K562 (cell line): ENCODE data around the gene NCL. TPM values are rescaled to one million over a fixed set of nuclear protein-coding genes. Genes with fewer than 3 reads are reported as not detected.

ENCODE experiments used
- ETS2 ChIP-seq: IDR thresholded peaks from 2 replicates; pipeline ENCODE4 v1.6.1; 2016; ENCODE audit warnings: borderline replicate concordance, missing genetic modification characterization, mild to moderate bottlenecking, moderate library complexity, missing compliant biosample characterization; ENCODE audit not compliant: poor library complexity, severe bottlenecking
- HMGN3 ChIP-seq: IDR thresholded peaks from 2 replicates; pipeline ENCODE4 v1.6.1; 2011; ENCODE audit warnings: borderline replicate concordance, low read depth, mild to moderate bottlenecking, mixed read lengths, low read length; ENCODE audit not compliant: insufficient read length; ENCODE audit errors: extremely low read depth
- L3MBTL2 ChIP-seq: fragments of 450-650 bp; IDR thresholded peaks from 2 replicates; pipeline ENCODE4 v1.6.1; 2016; ENCODE audit warnings: mild to moderate bottlenecking, moderate library complexity
- NBN ChIP-seq: fragments of 450-650 bp; IDR thresholded peaks from 2 replicates; pipeline ENCODE4 v1.6.1; 2016; ENCODE audit warnings: low read depth, mild to moderate bottlenecking
- PRPF4 ChIP-seq: fragments of 200-400 bp; formaldehyde crosslinking; IDR thresholded peaks from one replicate; pipeline ENCODE4 v1.6.1; 2017; ENCODE audit warnings: low read length, low read depth, mild to moderate bottlenecking; ENCODE audit not compliant: insufficient read depth, poor library complexity, severe bottlenecking
- SP2 ChIP-seq: IDR thresholded peaks from 2 replicates; pipeline ENCODE4 v1.6.1; 2011; ENCODE audit warnings: mild to moderate bottlenecking, low read depth, low read length, moderate library complexity; ENCODE audit not compliant: poor library complexity, severe bottlenecking; ENCODE audit errors: extremely low read depth
- XRCC3 ChIP-seq: fragments of 450-650 bp; IDR thresholded peaks from 2 replicates; pipeline ENCODE4 v1.6.1; 2017; ENCODE audit warnings: mild to moderate bottlenecking, moderate library complexity
- ZNF140 ChIP-seq: fragments of 250-450 bp; sonication (Bioruptor Pico); IDR thresholded peaks from 2 replicates; pipeline ENCODE4 v1.8.0; 2021; ENCODE audit warnings: moderate library complexity, mild to moderate bottlenecking, inconsistent platforms
- ZNF592 ChIP-seq: fragments of 450-650 bp; IDR thresholded peaks from 2 replicates; pipeline ENCODE4 v1.6.1; 2017; ENCODE audit warnings: antibody characterized with exemption, mild to moderate bottlenecking
- polyA plus RNA-seq, 8 experiments: library from polyadenylated mRNA; depleted of rRNA in 4 of 8; stranded (reverse) in 5 of 8; unstranded in 3 of 8; fragments of >200 nt; fragmentation: Nextera tagmentation in 2 of 8; fragmentation: Illumina TruSeq in 1 of 8; extraction: Ambion mirVana in 2 of 8; extraction: Trizol in 1 of 8; gene quantifications; 2 replicates each; pipeline versions ENCODE4 v1.2.1 to v1.2.3, GENCODE V29; 2011 to 2014; ENCODE audit warnings: inconsistent platforms in 1 of 8, missing spikeins in 1 of 8
- total RNA-seq, 7 experiments: library from RNA; depleted of rRNA in 6 of 7; stranded (reverse); fragments of >200 nt in 6 of 7; fragmentation: Illumina TruSeq in 2 of 7; extraction: Trizol in 2 of 7; gene quantifications; 2 replicates each; pipeline versions ENCODE4 v1.2.1 to v1.2.3, GENCODE V29; 2011 to 2021; ENCODE audit warnings: low replicate concordance in 1 of 7
- TF ChIP-seq, protein P1 (sequence below), 2 experiments: fragments of 450-650 bp; IDR thresholded peaks; 2 replicates each; pipeline ENCODE4 v1.6.1; 2016; ENCODE audit warnings: mild to moderate bottlenecking in 2 of 2, borderline replicate concordance in 1 of 2, low read depth in 1 of 2, moderate library complexity in 1 of 2
- TF ChIP-seq, protein P2 (sequence below): fragments of 450-650 bp; IDR thresholded peaks from 2 replicates; pipeline ENCODE4 v1.6.1; 2016; ENCODE audit warnings: low read depth, mild to moderate bottlenecking, moderate library complexity
- TF ChIP-seq, protein P3 (sequence below): fragments of 450-650 bp; IDR thresholded peaks from 2 replicates; pipeline ENCODE4 v1.7.0; 2016; ENCODE audit warnings: borderline replicate concordance

The NCL gene
- total and polyA plus RNA-seq, 9 of the 15 experiments (the other 6 are each of a cell fraction or from before 2014, with no cell fraction given), result 80.9 to 732 (median 361) TPM

- TF ChIP-seq, protein P1, sequence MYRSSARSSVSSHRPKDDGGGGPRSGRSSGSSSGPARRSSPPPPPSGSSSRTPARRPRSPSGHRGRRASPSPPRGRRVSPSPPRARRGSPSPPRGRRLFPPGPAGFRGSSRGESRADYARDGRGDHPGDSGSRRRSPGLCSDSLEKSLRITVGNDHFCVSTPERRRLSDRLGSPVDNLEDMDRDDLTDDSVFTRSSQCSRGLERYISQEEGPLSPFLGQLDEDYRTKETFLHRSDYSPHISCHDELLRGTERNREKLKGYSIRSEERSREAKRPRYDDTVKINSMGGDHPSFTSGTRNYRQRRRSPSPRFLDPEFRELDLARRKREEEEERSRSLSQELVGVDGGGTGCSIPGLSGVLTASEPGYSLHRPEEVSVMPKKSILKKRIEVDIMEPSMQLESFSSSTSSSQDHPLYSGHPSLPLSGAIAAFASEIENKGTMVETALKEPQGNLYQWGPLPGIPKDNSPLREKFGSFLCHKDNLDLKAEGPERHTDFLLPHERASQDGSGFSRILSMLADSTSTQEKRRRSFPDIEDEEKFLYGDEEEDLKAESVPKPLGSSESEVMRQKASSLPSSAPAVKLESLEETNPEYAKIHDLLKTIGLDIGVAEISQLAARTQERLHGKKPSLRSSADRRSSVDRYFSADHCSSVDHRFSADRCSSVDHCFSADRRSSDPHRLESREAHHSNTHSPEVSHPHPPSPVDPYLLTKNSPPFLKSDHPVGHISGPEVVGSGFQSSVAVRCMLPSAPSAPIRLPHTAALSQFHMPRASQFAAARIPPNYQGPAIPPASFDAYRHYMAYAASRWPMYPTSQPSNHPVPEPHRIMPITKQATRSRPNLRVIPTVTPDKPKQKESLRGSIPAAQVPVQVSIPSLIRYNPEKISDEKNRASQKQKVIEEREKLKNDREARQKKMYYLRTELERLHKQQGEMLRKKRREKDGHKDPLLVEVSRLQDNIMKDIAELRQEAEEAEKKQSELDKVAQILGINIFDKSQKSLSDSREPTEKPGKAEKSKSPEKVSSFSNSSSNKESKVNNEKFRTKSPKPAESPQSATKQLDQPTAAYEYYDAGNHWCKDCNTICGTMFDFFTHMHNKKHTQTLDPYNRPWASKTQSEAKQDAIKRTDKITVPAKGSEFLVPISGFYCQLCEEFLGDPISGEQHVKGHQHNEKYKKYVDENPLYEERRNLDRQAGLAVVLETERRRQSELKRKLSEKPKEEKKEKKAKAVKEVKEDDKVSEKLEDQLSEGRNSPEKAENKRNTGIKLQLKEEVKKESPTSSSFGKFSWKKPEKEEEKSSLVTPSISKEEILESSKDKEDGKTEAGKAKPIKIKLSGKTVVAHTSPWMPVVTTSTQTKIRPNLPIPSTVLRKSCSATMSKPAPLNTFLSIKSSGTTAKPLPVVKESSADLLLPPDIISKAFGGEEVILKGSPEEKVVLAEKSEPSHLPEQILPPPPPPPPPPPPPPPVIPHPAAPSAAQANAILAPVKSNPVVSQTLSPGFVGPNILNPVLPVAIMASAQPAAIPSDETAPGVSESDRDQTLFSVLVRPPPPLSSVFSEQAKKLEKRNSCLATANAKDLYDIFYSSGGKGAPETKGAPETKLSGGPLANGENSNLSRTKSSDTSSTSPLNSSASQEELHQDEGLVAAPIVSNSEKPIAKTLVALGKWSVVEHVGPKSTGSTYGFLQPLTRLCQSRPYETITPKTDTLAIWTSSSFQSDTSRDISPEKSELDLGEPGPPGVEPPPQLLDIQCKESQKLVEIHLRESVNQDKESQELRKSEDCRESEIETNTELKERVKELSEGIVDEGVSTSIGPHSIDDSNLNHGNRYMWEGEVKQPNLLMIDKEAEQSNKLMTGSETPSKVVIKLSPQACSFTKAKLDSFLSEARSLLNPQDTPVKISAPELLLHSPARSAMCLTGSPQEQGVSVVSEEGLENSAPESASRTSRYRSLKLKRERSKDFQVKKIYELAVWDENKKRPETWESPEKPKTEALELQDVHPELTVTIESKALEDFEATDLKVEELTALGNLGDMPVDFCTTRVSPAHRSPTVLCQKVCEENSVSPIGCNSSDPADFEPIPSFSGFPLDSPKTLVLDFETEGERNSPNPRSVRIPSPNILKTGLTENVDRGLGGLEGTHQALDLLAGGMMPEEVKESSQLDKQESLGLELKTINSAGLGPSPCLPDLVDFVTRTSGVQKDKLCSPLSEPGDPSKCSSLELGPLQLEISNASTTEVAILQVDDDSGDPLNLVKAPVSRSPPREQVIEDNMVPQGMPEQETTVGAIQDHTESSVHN (IDR thresholded peaks at IDR 0.05; ENCODE audit: borderline replicate concordance in 1 of 2, low read depth in 1 of 2), result no peak
- TF ChIP-seq, protein P2, sequence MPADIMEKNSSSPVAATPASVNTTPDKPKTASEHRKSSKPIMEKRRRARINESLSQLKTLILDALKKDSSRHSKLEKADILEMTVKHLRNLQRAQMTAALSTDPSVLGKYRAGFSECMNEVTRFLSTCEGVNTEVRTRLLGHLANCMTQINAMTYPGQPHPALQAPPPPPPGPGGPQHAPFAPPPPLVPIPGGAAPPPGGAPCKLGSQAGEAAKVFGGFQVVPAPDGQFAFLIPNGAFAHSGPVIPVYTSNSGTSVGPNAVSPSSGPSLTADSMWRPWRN, result no peak
- TF ChIP-seq PRPF4 (no peak), ZNF140 (CRISPR knock-in tag) (no peak), XRCC3 (no peak), ZNF592 (0 out of 2 replicates have a peak, but pooled peaks have one; percentile 0), ETS2 (tag) (no peak), L3MBTL2 (no peak), NBN (no peak), SP2 (no peak), HMGN3 (no peak)
- TF ChIP-seq, protein P3, sequence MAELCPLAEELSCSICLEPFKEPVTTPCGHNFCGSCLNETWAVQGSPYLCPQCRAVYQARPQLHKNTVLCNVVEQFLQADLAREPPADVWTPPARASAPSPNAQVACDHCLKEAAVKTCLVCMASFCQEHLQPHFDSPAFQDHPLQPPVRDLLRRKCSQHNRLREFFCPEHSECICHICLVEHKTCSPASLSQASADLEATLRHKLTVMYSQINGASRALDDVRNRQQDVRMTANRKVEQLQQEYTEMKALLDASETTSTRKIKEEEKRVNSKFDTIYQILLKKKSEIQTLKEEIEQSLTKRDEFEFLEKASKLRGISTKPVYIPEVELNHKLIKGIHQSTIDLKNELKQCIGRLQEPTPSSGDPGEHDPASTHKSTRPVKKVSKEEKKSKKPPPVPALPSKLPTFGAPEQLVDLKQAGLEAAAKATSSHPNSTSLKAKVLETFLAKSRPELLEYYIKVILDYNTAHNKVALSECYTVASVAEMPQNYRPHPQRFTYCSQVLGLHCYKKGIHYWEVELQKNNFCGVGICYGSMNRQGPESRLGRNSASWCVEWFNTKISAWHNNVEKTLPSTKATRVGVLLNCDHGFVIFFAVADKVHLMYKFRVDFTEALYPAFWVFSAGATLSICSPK, result no peak
Observed at GRCh38 chr2:231513746-231514224, 49.5 kb upstream of the NCL start (continued).
